Neural crest cell (in vitro differentiated cells): Measurements from ENCODE around the gene PTPN7. TPM values are rescaled to one million over a fixed set of nuclear protein-coding genes. Genes with fewer than 3 reads are reported as not detected.
"Not testable (repeated sequence)": the region's sequence is repeated elsewhere in the genome, so short reads cannot be mapped to it uniquely, and the experiment has no call there.

ENCODE experiments used
- DNase-seq: peaks from one replicate; pipeline ENCODE4 v3.0.0; 2021; ENCODE audit warnings: low read depth, mixed read lengths, low spot score
- H3K27ac Mint-ChIP-seq: one replicate; pipeline ENCODE4 v1.8.0; 2021; ENCODE audit warnings: mild to moderate bottlenecking, mixed read lengths; ENCODE audit not compliant: unreplicated experiment
- H3K27me3 Mint-ChIP-seq: 2 replicates; pipeline ENCODE4 v1.8.0; 2021; ENCODE audit warnings: low read depth, mild to moderate bottlenecking, mixed read lengths
- H3K36me3 Mint-ChIP-seq: 2 replicates; pipeline ENCODE4 v1.8.0; 2021; ENCODE audit warnings: low read depth, mild to moderate bottlenecking, mixed read lengths
- H3K4me1 Mint-ChIP-seq: 2 replicates; pipeline ENCODE4 v1.8.0; 2021; ENCODE audit warnings: mixed read lengths
- H3K4me3 Mint-ChIP-seq: one replicate; pipeline ENCODE4 v1.8.0; 2021; ENCODE audit warnings: mild to moderate bottlenecking, mixed read lengths
- H3K9me3 Mint-ChIP-seq: 2 replicates; pipeline ENCODE4 v1.8.0; 2021; ENCODE audit warnings: mixed read lengths
- total RNA-seq: library from RNA; stranded (reverse); gene quantifications from 2 replicates; pipeline ENCODE4 v1.2.1, GENCODE V29; 2021
- TF ChIP-seq, protein P1 (sequence below): fragments of 200-600 bp; sonication (generic); conservative IDR thresholded peaks from 2 replicates; pipeline ENCODE4 v1.5.0; 2021; ENCODE audit warnings: antibody characterized with exemption, mild to moderate bottlenecking

The PTPN7 gene
- total RNA-seq, 1 donor from 2014 or later, result not detected

DNA sequence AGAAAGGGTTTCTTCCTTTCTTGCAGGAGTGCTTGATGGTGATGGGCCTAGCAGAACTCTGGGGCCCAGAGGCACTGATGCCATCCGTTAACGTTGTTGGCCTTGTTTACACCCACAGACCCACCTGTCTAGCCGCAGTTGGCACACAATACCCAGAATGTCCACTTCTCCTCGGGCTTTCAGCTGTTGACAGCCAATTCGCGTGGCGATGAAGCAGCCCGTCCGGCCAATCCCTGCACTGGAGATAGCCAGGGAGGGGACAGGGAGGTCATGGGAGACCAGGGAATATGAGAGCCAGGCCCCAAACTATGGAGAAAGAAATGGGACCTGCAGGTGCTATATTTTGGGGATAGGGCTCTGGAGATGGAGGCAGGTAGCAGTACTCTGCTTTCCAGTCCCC lies 10.2 kb downstream of the PTPN7 start:
- DNase-seq, result no peak
- H3K36me3 Mint-ChIP-seq, result no peaks in the 10 kb centered on the region
- H3K4me1 Mint-ChIP-seq, result peaks cover 8% of the 10 kb centered on the region
- TF ChIP-seq, protein P1, sequence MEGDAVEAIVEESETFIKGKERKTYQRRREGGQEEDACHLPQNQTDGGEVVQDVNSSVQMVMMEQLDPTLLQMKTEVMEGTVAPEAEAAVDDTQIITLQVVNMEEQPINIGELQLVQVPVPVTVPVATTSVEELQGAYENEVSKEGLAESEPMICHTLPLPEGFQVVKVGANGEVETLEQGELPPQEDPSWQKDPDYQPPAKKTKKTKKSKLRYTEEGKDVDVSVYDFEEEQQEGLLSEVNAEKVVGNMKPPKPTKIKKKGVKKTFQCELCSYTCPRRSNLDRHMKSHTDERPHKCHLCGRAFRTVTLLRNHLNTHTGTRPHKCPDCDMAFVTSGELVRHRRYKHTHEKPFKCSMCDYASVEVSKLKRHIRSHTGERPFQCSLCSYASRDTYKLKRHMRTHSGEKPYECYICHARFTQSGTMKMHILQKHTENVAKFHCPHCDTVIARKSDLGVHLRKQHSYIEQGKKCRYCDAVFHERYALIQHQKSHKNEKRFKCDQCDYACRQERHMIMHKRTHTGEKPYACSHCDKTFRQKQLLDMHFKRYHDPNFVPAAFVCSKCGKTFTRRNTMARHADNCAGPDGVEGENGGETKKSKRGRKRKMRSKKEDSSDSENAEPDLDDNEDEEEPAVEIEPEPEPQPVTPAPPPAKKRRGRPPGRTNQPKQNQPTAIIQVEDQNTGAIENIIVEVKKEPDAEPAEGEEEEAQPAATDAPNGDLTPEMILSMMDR, result no peak
- H3K27ac Mint-ChIP-seq, result no peak overlapping the region
- no peaks in the 10 kb centered on the region for H3K9me3 Mint-ChIP-seq
- peaks cover 4% of the 10 kb centered on the region for H3K27me3 Mint-ChIP-seq
- H3K4me3 Mint-ChIP-seq, result peak overlapping the region; percentile 38

DNA sequence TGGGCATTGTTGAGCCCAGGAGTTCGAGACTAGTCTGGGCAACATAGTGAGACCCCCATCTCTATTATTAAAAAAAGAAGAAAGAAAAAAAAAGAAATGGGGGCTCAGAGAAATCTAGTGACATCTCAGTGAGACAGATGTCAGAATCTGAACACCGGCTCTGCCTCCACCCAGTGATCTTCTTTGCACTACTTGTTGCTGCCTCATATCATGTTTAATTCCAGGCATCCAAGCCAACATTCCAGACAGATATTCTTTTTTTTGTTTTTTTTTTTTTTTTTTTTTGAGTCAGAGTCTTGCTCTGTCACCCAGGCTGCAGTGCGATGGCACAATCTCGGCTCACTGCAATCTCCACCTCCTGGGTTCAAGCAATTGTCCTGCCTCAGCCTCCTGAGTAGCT lies 10.8 kb downstream of the PTPN7 start:
- no peak overlapping the region for H3K27ac Mint-ChIP-seq
- peaks cover 6% of the 10 kb centered on the region for H3K4me1 Mint-ChIP-seq
- TF ChIP-seq, protein P1, result no peak
- no peaks in the 10 kb centered on the region for H3K9me3 Mint-ChIP-seq
- DNase-seq, result no peak
- H3K27me3 Mint-ChIP-seq, result peaks cover 6% of the 10 kb centered on the region
- H3K36me3 Mint-ChIP-seq, result no peaks in the 10 kb centered on the region
- H3K4me3 Mint-ChIP-seq, result no peak overlapping the region

DNA sequence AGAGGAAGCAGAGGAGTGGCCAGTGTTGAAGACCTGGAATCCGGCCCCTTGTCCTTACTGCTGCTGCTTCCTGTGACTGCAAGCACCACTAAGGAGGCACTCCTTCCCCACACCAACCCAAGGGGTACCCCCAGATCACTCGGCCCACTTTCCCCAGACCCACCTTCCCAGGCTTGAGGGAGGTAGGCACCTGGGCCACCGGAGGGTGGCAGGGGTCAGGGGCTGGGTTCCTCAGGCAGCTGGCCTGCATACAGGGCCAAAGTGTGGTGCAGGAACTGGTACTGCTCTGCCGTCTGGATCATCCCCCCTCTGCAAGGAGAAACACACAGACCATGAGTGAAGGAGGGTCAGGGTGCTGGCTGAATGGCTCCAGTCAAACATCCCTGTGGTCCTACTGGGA lies 12.0 kb downstream of the PTPN7 start:
- DNase-seq, result no peak
- TF ChIP-seq, protein P1, result no peak
- H3K4me1 Mint-ChIP-seq, result peaks cover 10% of the 10 kb centered on the region
- no peaks in the 10 kb centered on the region for H3K9me3 Mint-ChIP-seq
- no peak overlapping the region for H3K27ac Mint-ChIP-seq
- H3K36me3 Mint-ChIP-seq, result no peaks in the 10 kb centered on the region
- H3K4me3 Mint-ChIP-seq, result no peak overlapping the region
- H3K27me3 Mint-ChIP-seq, result peaks cover 6% of the 10 kb centered on the region

DNA sequence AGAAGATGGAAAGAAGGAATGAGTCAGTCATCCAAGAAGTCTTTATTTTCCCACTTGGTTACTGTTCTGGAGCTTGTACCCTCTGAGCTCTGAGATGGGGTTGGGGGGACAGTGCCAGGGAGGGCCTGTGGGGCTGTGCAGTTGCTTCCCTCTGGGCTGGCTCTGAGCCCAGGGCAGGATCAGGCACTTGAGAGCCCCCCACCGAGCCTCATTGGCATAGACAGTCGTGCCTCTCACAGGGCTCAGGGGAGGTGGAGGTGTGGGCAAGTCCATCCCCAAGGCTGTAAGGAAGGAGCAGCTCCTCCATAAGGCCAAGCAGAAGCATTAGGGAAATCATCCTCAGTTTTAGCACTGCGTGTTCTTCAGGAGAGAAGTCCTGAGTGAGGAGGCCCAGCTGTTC lies 13.4 kb downstream of the PTPN7 start:
- no peaks in the 10 kb centered on the region for H3K36me3 Mint-ChIP-seq
- peaks cover 23% of the 10 kb centered on the region for H3K4me1 Mint-ChIP-seq
- DNase-seq, result no peak
- no peak overlapping the region for H3K27ac Mint-ChIP-seq
- H3K4me3 Mint-ChIP-seq, result peak overlapping the region; percentile 93
- TF ChIP-seq, protein P1, result no peak
- H3K9me3 Mint-ChIP-seq, result no peaks in the 10 kb centered on the region
- peaks cover 6% of the 10 kb centered on the region for H3K27me3 Mint-ChIP-seq

DNA sequence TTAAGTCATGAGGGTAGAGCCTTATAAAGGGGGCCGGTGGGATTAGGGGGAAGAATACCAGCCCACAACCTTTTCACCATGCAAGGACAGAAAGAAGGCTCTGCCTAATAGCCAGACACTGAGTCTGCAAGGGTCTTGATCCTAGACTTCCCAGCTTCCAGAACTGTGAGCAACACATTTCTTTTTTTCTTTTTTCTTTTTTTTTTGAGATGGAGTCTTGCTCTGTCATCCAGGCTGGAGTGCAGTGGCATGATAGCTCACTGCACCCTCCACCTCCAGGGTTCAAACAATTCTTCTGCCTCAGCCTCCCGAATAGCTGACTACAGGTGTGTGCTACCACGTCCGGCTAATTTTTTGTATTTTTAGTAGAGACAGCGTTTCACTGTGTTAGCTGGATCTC lies 14.1 kb downstream of the PTPN7 start:
- Mint-ChIP-seq H3K27me3 (peaks cover 6% of the 10 kb centered on the region), H3K36me3 (no peaks in the 10 kb centered on the region), H3K4me1 (peaks cover 25% of the 10 kb centered on the region), H3K27ac (no peak overlapping the region), H3K9me3 (no peaks in the 10 kb centered on the region), H3K4me3 (peak overlapping the region; percentile 93)
- no peak for DNase-seq
- TF ChIP-seq, protein P1, result no peak

DNA sequence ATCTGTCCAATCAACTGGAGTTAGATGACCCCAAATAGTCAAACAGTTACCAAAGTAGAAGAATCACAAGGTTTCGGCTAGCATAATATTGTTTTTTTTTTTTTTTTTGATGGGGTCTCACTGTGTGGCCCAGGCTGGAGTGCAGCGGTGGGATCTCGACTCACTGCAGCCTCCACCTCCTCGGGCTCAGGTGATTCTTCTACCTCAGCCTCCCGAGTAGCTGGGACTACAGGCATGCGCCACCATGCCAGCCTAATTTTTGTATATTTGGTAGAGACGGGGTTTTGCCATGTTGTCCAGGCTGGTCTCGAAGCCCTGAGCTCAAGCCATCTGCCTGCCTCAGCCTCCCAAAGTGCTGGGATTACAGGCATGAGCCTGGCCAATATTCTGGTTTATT lies 14.7 kb downstream of the PTPN7 start:
- H3K27me3 Mint-ChIP-seq, H3K36me3 Mint-ChIP-seq, H3K9me3 Mint-ChIP-seq, H3K27ac Mint-ChIP-seq, DNase-seq: not testable (repeated sequence)
- peak overlapping the region; percentile 93 for H3K4me3 Mint-ChIP-seq
- H3K4me1 Mint-ChIP-seq, result peaks cover 25% of the 10 kb centered on the region
